Left lung (tissue), 10 donors: Measurements from ENCODE around the gene FAM81B. TPM values are rescaled to one million over a fixed set of nuclear protein-coding genes. Genes with fewer than 3 reads are reported as not detected.
"Not testable (repeated sequence)": the region's sequence is repeated elsewhere in the genome, so short reads cannot be mapped to it uniquely, and the experiment has no call there.

Experiments
- ATAC-seq: fragments of 200-7000 bp; cut with Tn5 transposase; one replicate; pipeline ENCODE4 v1.9.1; 2020; ENCODE audit warnings: moderate library complexity
- DNase-seq, 4 donors: peaks; one replicate each; pipeline ENCODE4 v3.0.0-alpha.2; 2013 to 2020
- H3K27ac ChIP-seq, 2 donors: fragments of 200-600 bp; sonication (generic) in 1 of 2; one replicate each; pipeline versions ENCODE4 v1.5.0 to v1.8.0; 2020 to 2021
- H3K27me3 ChIP-seq, 2 donors: fragments of 200-600 bp; sonication (generic) in 1 of 2; one replicate each; pipeline versions ENCODE4 v1.5.0 to v1.8.0; 2020 to 2021
- H3K36me3 ChIP-seq, 2 donors: fragments of 200-600 bp; sonication (generic) in 1 of 2; one replicate each; pipeline versions ENCODE4 v1.5.0 to v1.8.0; 2020 to 2021
- H3K4me1 ChIP-seq, 2 donors: fragments of 200-600 bp; one replicate each; pipeline ENCODE4 v1.8.0; 2021
- H3K4me3 ChIP-seq, 2 donors: fragments of 200-600 bp; sonication (generic) in 1 of 2; one replicate each; pipeline versions ENCODE4 v1.5.0 to v1.8.0; 2020 to 2021; ENCODE audit warnings: mild to moderate bottlenecking in 1 of 2
- H3K9me3 ChIP-seq, 2 donors: fragments of 200-600 bp; sonication (generic) in 1 of 2; one replicate each; pipeline versions ENCODE4 v1.5.0 to v1.8.0; 2020 to 2021
- intact Hi-C, 2 donors: fragments of 100-400 bp; cut with DNase I; formaldehyde crosslinking; loops; one replicate each; pipeline versions ENCODE4 v1.11.2 to v1.14.2; 2022
- polyA plus RNA-seq, 6 donors: library from polyadenylated mRNA; unstranded; fragments of 120-200 nt; gene quantifications; one replicate each; pipeline ENCODE4 v1.2.1, GENCODE V29; 2013; ENCODE audit not compliant: insufficient read length in 6 of 6
- total RNA-seq, 2 donors: library from RNA; stranded (reverse); fragmentation: NEBNext Ultra II Directional; extraction: Animal tissue kit (Norgen Biotek cat#: 25700); gene quantifications; one replicate each; pipeline ENCODE4 v1.2.1, GENCODE V29; 2021
- TF ChIP-seq, protein P1 (sequence below), 2 donors: fragments of 200-600 bp; sonication (generic) in 1 of 2; IDR thresholded peaks; one replicate each; pipeline versions ENCODE4 v1.5.0 to v1.8.0; 2021; ENCODE audit warnings: antibody characterized with exemption in 2 of 2
- donor health status: DM: no; HTN: yes; CAD: no.
- donor health status: DM: no; HTN: no; CAD: no.

FAM81B gene
- total and polyA plus RNA-seq, 8 donors: 0.90 to 12.3 (median 4.4) TPM

- no peak for ATAC-seq
- TF ChIP-seq, protein P1, sequence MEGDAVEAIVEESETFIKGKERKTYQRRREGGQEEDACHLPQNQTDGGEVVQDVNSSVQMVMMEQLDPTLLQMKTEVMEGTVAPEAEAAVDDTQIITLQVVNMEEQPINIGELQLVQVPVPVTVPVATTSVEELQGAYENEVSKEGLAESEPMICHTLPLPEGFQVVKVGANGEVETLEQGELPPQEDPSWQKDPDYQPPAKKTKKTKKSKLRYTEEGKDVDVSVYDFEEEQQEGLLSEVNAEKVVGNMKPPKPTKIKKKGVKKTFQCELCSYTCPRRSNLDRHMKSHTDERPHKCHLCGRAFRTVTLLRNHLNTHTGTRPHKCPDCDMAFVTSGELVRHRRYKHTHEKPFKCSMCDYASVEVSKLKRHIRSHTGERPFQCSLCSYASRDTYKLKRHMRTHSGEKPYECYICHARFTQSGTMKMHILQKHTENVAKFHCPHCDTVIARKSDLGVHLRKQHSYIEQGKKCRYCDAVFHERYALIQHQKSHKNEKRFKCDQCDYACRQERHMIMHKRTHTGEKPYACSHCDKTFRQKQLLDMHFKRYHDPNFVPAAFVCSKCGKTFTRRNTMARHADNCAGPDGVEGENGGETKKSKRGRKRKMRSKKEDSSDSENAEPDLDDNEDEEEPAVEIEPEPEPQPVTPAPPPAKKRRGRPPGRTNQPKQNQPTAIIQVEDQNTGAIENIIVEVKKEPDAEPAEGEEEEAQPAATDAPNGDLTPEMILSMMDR (IDR thresholded peaks at IDR 0.05): no peak
- Histone ChIP-seq H3K27me3 (no peaks in the 10 kb centered on the region), H3K36me3 (no peaks in the 10 kb centered on the region), H3K4me1 (no peaks in the 10 kb centered on the region), H3K9me3 (no peaks in the 10 kb centered on the region), H3K4me3 (no peak overlapping the region), H3K27ac (no peak overlapping the region)
- intact Hi-C loops: no loop called here
- DNase-seq: no peak
Measured at GRCh38 chr5:95358320-95358719, 32.8 kb upstream of the FAM81B start.

- TF ChIP-seq, protein P1 (IDR thresholded peaks at IDR 0.05): no peak
- Histone ChIP-seq H3K4me1 (no peaks in the 10 kb centered on the region), H3K27me3 (no peaks in the 10 kb centered on the region), H3K4me3 (no peak overlapping the region), H3K36me3 (no peaks in the 10 kb centered on the region), H3K9me3 (no peaks in the 10 kb centered on the region), H3K27ac (no peak overlapping the region)
- no peak for DNase-seq
- ATAC-seq: no peak
- intact Hi-C loops: no loop called here
Measured at GRCh38 chr5:95358848-95359247, 32.3 kb upstream of the FAM81B start.

DNA sequence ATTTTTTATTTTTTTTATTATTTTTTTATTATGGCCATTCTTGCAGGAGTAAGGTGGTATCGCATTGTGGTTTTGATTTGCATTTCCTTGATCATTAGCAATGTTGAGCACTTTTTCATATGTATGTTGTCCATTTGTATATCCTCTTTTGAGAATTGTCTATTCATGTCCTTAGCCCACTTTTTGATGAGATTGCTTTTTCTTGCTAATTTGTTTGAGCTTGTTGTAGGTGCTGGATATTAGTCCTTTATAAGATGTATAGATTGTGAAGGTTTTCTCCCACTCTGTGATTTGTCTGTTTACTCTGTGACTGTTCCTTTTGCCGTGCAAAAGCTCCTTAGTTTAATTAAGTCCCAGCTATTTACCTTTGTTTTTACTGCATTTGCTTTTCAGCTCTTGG is 30.5 kb upstream of the FAM81B start:
- intact Hi-C loops, H3K27me3 ChIP-seq, DNase-seq, H3K27ac ChIP-seq, H3K9me3 ChIP-seq, H3K36me3 ChIP-seq, ATAC-seq, H3K4me1 ChIP-seq, H3K4me3 ChIP-seq: not testable (repeated sequence)

GRCh38 chr5:95365302-95366095 is 25.7 kb upstream of the FAM81B start:
- no peaks in the 10 kb centered on the region for H3K4me1 ChIP-seq
- H3K9me3 ChIP-seq: peaks cover 0 to 8% of the 10 kb centered on the region in 2 donors
- no peaks in the 10 kb centered on the region for H3K27me3 ChIP-seq
- no peaks in the 10 kb centered on the region for H3K36me3 ChIP-seq
- TF ChIP-seq, protein P1 (IDR thresholded peaks at IDR 0.05): no peak
- no peak overlapping the region for H3K4me3 ChIP-seq
- DNase-seq (no peak), ATAC-seq (no peak)
- no peak overlapping the region for H3K27ac ChIP-seq
- intact Hi-C loops: no loop called here

DNA sequence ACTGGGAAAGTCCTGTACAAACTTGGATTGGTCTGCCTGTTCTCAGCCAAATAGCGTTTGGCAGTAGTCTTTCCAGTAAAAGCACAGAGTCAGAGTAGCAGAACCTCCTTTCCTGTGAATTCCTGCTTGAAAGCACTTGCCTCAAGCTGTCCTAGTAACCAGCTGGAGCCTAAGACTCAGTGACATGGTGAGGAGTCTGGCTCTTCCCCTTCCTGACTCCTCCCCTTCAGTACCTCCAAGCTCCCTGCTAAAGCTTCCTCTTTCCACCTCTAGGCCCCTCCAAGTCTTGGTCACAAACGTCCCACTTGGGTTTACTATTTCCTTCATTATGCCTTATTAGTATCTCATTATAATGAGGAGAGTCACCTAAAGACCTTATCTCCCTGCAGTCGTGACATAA is 21.4 kb upstream of the FAM81B start:
- DNase-seq (no peak), ATAC-seq (no peak)

More for the DNA sequence above, 21.4 kb upstream of the FAM81B start:
- Histone ChIP-seq H3K4me1 (no peaks in the 10 kb centered on the region), H3K4me3 (no peak overlapping the region), H3K36me3 (no peaks in the 10 kb centered on the region), H3K27me3 (no peaks in the 10 kb centered on the region), H3K9me3 (no peaks in the 10 kb centered on the region), H3K27ac (no peak overlapping the region)
- TF ChIP-seq, protein P1 (IDR thresholded peaks at IDR 0.05): no peak
- intact Hi-C loops: no loop called here
